ENCODE measurements around the gene PIH1D1. TPM values are rescaled to one million over a fixed set of nuclear protein-coding genes. Genes with fewer than 3 reads are reported as not detected.

PIH1D1 gene
- total and polyA plus RNA-seq, 2 of the 13 experiments (the other 11 are each of a cell fraction or from before 2014, with no cell fraction given), result 110 to 137 TPM

DNA sequence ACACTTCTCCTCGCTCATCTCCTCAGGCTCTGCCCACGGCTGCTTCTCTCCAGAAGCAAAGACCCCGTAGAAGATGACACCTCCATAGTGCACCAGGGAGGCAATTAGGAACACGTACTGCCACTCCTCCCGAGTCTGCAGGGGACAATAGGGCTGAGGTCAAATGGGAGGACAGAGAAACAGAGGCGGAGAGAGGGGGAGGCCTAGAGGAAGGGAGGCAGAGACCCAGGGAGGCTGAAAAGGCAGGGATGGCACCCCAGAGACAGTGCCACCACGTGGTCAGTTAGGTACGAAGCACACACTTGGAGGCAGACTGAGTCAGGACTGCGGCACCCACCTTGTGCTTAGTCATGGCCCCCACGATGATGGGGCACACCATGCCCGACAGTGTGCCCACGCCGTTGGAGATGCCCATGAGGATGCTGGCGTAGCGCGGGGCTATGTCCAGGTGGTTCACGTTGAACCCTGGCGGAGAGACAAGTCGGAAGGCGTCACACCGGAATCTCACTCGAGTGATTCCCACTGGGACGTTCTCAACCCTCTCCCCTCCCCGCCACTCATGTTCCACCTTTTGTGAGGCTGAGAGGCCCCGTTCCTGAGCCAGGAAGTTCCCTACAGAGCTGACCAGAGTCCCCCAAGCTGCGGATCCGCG, 20.8 kb downstream of the PIH1D1 start:
- H2AFZ ChIP-seq (ENCODE audit: low read length), result no peak overlapping the region
- peaks cover 6 to 87% of the 10 kb centered on the region in 2 experiments; a peak in 4 of 5 replicates for H3K27me3 ChIP-seq (ENCODE audit: control insufficient read depth in 1 of 2, insufficient read depth in 2 of 2, low read length in 2 of 2)
- intact Hi-C loops (cut with micrococcal nuclease; ENCODE audit: unreplicated experiment), result no loop called here
- TF ChIP-seq SMC3 (IDR thresholded peaks at IDR 0.05; ENCODE audit: low read length) (peak; percentile 16; the same call in 1 of the 2 replicates), STAG1 (CRISPR knock-in tag; IDR thresholded peaks at IDR 0.05) (peak; percentile 37), ZNF839 (CRISPR knock-in tag; IDR thresholded peaks at IDR 0.05; ENCODE audit: borderline replicate concordance) (no peak), MEIS1 (CRISPR knock-in tag; IDR thresholded peaks at IDR 0.05; ENCODE audit: borderline replicate concordance) (no peak), SALL1 (CRISPR knock-in tag; IDR thresholded peaks at IDR 0.05) (0 out of 2 replicates have a peak, but pooled peaks have one; percentile 8), USF2 (IDR thresholded peaks at IDR 0.05; ENCODE audit: low read depth, low read length) (0 out of 2 replicates have a peak, but pooled peaks have one; percentile 8), USF2 (CRISPR knock-in tag; IDR thresholded peaks at IDR 0.05; ENCODE audit: borderline replicate concordance) (no peak), CTCF (CRISPR knock-in tag; IDR thresholded peaks at IDR 0.05) (peak; percentile 74), REST (IDR thresholded peaks at IDR 0.05; ENCODE audit: borderline replicate concordance in 1 of 2, low read depth in 1 of 2, low read length in 2 of 2) (no peak), MAX (IDR thresholded peaks at IDR 0.05) (peak; percentile 44; the same call in 1 of the 2 replicates)
- TF ChIP-seq, protein P1, sequence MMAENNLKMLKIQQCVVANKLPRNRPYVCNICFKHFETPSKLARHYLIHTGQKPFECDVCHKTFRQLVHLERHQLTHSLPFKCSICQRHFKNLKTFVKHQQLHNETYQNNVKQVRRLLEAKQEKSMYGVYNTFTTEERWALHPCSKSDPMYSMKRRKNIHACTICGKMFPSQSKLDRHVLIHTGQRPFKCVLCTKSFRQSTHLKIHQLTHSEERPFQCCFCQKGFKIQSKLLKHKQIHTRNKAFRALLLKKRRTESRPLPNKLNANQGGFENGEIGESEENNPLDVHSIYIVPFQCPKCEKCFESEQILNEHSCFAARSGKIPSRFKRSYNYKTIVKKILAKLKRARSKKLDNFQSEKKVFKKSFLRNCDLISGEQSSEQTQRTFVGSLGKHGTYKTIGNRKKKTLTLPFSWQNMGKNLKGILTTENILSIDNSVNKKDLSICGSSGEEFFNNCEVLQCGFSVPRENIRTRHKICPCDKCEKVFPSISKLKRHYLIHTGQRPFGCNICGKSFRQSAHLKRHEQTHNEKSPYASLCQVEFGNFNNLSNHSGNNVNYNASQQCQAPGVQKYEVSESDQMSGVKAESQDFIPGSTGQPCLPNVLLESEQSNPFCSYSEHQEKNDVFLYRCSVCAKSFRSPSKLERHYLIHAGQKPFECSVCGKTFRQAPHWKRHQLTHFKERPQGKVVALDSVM (CRISPR knock-in tag; IDR thresholded peaks at IDR 0.05), result peak; percentile 96

More for the DNA sequence above, 20.8 kb downstream of the PIH1D1 start:
- H3K4me3 ChIP-seq (replicated peaks in 1 of 3; ENCODE audit: insufficient read depth in 1 of 3, low read depth in 2 of 3, low read length in 3 of 3), result no peak overlapping the region
- DNase-seq (ENCODE audit: low spot score), result no peak
- H3K79me2 ChIP-seq (ENCODE audit: insufficient read depth, low read length), result no peaks in the 10 kb centered on the region
- no peaks in the 10 kb centered on the region for H3K9me3 ChIP-seq (ENCODE audit: low read length)
- peaks cover 16% of the 10 kb centered on the region for H3K4me1 ChIP-seq (ENCODE audit: insufficient read depth, low read length)
- FAIRE-seq, result no peak
- CTCF ChIA-PET (ENCODE audit: low intra/inter-chr PET ratio, low total read pairs), result interaction anchor here (1.9 kb wide), 1 partner anchor 39 kb away, joined by 16 read pairs; no protein-coding TSS in a partner anchor
- POLR2A ChIA-PET, result no interaction called here
- no peak overlapping the region for H3K4me2 ChIP-seq (ENCODE audit: low read depth, low read length)
- 37% methylated on average over 23 of the region's 28 CpGs for WGBS (ENCODE audit: low lambda C conversion rate)
- H3K27ac ChIP-seq (ENCODE audit: extremely low read length, insufficient read depth, low read length), result no peak overlapping the region
- in situ Hi-C loops (cut with HindIII; ENCODE audit: extremely low pct_ligation_motif_present, low pct_unique_long_range_greater_than_20kb), result no loop called here
- no TSS peak for BruUV-seq (replicated peaks)
- peak; percentile 48 for ATAC-seq
- H4K20me1 ChIP-seq (ENCODE audit: insufficient read depth, low read length), result no peaks in the 10 kb centered on the region
- no peak overlapping the region for H3K9ac ChIP-seq (ENCODE audit: insufficient read depth, low read depth, low read length)
- no peaks in the 10 kb centered on the region for H3K36me3 ChIP-seq (replicated peaks in 1 of 2; ENCODE audit: control insufficient read depth in 1 of 2, insufficient read depth in 2 of 2, low read length in 2 of 2)
